H1 (cell line): Measurements from ENCODE around the gene HLA-DOB. TPM values are rescaled to one million over a fixed set of nuclear protein-coding genes. Genes with fewer than 3 reads are reported as not detected.

Experiments used
- CTCF ChIA-PET: fragments of 300-600 bp; sonication (Branson Sonifier 250); formaldehyde crosslinking; loops from one replicate; lab custom pipeline; 2021; ENCODE audit not compliant: partially characterized antibody; lab: Charles Lee
- POLR2A ChIA-PET: fragments of 300-600 bp; sonication (Branson Sonifier 250); formaldehyde crosslinking; loops from one replicate; lab custom pipeline; 2021; ENCODE audit warnings: inconsistent platforms; ENCODE audit not compliant: partially characterized antibody; lab: Charles Lee
- DNase-seq, 2 experiments: peaks; one replicate each; pipeline versions ENCODE4 v3.0.0 to v3.0.0-alpha.2; 2010 to 2022; ENCODE audit warnings: low spot score in 2 of 2, low read depth in 1 of 2, mixed read lengths in 1 of 2
- FAIRE-seq: peaks from 2 replicates; lab custom pipeline; 2011; peaks lifted over from hg19 to GRCh38; lab: Jason Lieb, UNC
- H2AFZ ChIP-seq: 2 replicates; pipeline ENCODE4 v1.8.1; 2012; ENCODE audit warnings: low read length, inconsistent platforms
- H2AK5ac ChIP-seq: 2 replicates; pipeline ENCODE4 v1.6.1; 2013; ENCODE audit warnings: low read depth, low read length
- H2BK120ac ChIP-seq: replicated peaks from 2 replicates; pipeline ENCODE3; 2013; ENCODE audit warnings: low read depth, low read length, inconsistent platforms
- H2BK12ac ChIP-seq: 2 replicates; pipeline ENCODE4 v1.6.1; 2013; ENCODE audit warnings: low read depth, low read length
- H2BK15ac ChIP-seq: 2 replicates; pipeline ENCODE4 v1.6.1; 2013; ENCODE audit warnings: low read length
- H2BK20ac ChIP-seq: 2 replicates; pipeline ENCODE4 v1.6.1; 2013; ENCODE audit warnings: low read length
- H2BK5ac ChIP-seq: 2 replicates; pipeline ENCODE4 v1.6.1; 2013; ENCODE audit warnings: low read depth, low read length
- H3K14ac ChIP-seq: 2 replicates; pipeline ENCODE4 v1.6.1; 2013; ENCODE audit warnings: inconsistent platforms; ENCODE audit not compliant: insufficient read length
- H3K18ac ChIP-seq: 2 replicates; pipeline ENCODE4 v1.6.1; 2013; ENCODE audit warnings: low read length; ENCODE audit errors: extremely low read depth
- H3K23ac ChIP-seq: 2 replicates; pipeline ENCODE4 v1.6.1; 2013; ENCODE audit warnings: inconsistent platforms; ENCODE audit not compliant: insufficient read length
- H3K23me2 ChIP-seq: 2 replicates; pipeline ENCODE4 v1.6.1; 2013; ENCODE audit warnings: low read depth, low read length
- H3K27ac ChIP-seq: 2 replicates; pipeline ENCODE4 v1.6.1; 2011; ENCODE audit warnings: low read depth, low read length, inconsistent platforms
- H3K27me3 ChIP-seq, 4 experiments: replicated peaks in 1 of 4; 1 replicate in 1 of 4; 2 replicates in 3 of 4; pipeline versions ENCODE4 v1.6.1 to v1.8.1; 2011 to 2013; ENCODE audit warnings: low read length in 3 of 4, mild to moderate bottlenecking in 3 of 4, inconsistent platforms in 2 of 4, mixed read lengths in 2 of 4, moderate library complexity in 1 of 4; ENCODE audit not compliant: control insufficient read depth in 3 of 4, insufficient read depth in 3 of 4; ENCODE audit errors: extremely low read depth in 1 of 4
- H3K36me3 ChIP-seq, 4 experiments: 2 replicates each; pipeline versions ENCODE4 v1.6.1 to v1.8.1; 2011 to 2013; ENCODE audit warnings: mild to moderate bottlenecking in 4 of 4, low read length in 3 of 4, moderate library complexity in 2 of 4, control low read depth in 1 of 4, inconsistent platforms in 1 of 4; ENCODE audit not compliant: insufficient read depth in 4 of 4, control insufficient read depth in 2 of 4
- H3K4ac ChIP-seq: replicated peaks from 2 replicates; pipeline ENCODE3; 2013; ENCODE audit warnings: low read length, low read depth, mixed read lengths, inconsistent platforms; ENCODE audit not compliant: insufficient read length
- H3K4me1 ChIP-seq, 4 experiments: replicated peaks in 1 of 4; 1 replicate in 1 of 4; 2 replicates in 3 of 4; pipeline versions ENCODE4 v1.6.1 to v1.8.1; 2011 to 2013; ENCODE audit warnings: low read length in 3 of 4, inconsistent platforms in 2 of 4, mixed read lengths in 1 of 4; ENCODE audit not compliant: insufficient read depth in 4 of 4, control insufficient read depth in 3 of 4
- H3K4me2 ChIP-seq, 2 experiments: 2 replicates each; pipeline versions ENCODE4 v1.6.1 to v1.8.1; 2011 to 2013; ENCODE audit warnings: low read depth in 2 of 2, low read length in 2 of 2, control low read depth in 1 of 2, inconsistent platforms in 1 of 2, mild to moderate bottlenecking in 1 of 2; ENCODE audit not compliant: insufficient read depth in 1 of 2
- H3K4me3 ChIP-seq, 4 experiments: fragments of 200-600, 300-600 bp in 1 of 4; sonication (generic), shearing (Covaris generic), sonication (Bioruptor Twin) in 1 of 4; 2 replicates each; pipeline versions ENCODE4 v1.5.1 to v1.8.1; 2011 to 2016; ENCODE audit warnings: low read length in 4 of 4, low read depth in 3 of 4, control low read depth in 2 of 4, inconsistent platforms in 2 of 4, mild to moderate bottlenecking in 2 of 4, mixed read lengths in 1 of 4, moderate library complexity in 1 of 4; ENCODE audit not compliant: insufficient read depth in 2 of 4; ENCODE audit errors: extremely low read depth in 1 of 4
- H3K56ac ChIP-seq: replicated peaks from 2 replicates; pipeline ENCODE3; 2013; ENCODE audit warnings: low read depth, mild to moderate bottlenecking, mixed read lengths, low read length, inconsistent platforms; ENCODE audit not compliant: insufficient read length
- H3K79me1 ChIP-seq: 2 replicates; pipeline ENCODE4 v1.6.1; 2013; ENCODE audit warnings: low read depth, low read length, control low read depth
- H3K79me2 ChIP-seq, 2 experiments: 2 replicates each; pipeline versions ENCODE4 v1.6.1 to v1.8.1; 2012 to 2013; ENCODE audit warnings: low read length in 2 of 2, mild to moderate bottlenecking in 2 of 2, inconsistent platforms in 1 of 2; ENCODE audit not compliant: insufficient read depth in 2 of 2, control insufficient read depth in 1 of 2
- H3K9ac ChIP-seq, 4 experiments: replicated peaks in 1 of 4; 1 replicate in 1 of 4; 2 replicates in 3 of 4; pipeline versions ENCODE4 v1.6.1 to v1.8.1; 2011 to 2013; ENCODE audit warnings: low read depth in 3 of 4, low read length in 3 of 4, control low read depth in 2 of 4, mild to moderate bottlenecking in 2 of 4, moderate library complexity in 2 of 4, inconsistent platforms in 1 of 4; ENCODE audit errors: extremely low read depth in 1 of 4
- H3K9me3 ChIP-seq, 2 experiments: 2 replicates each; pipeline versions ENCODE4 v1.6.1 to v1.8.1; 2012 to 2013; ENCODE audit warnings: mild to moderate bottlenecking in 2 of 2, moderate library complexity in 2 of 2, control low read depth in 1 of 2, inconsistent platforms in 1 of 2, low read depth in 1 of 2, low read length in 1 of 2, mixed read lengths in 1 of 2; ENCODE audit not compliant: insufficient read depth in 2 of 2
- H4K20me1 ChIP-seq, 2 experiments: replicated peaks in 1 of 2; 2 replicates each; pipeline versions ENCODE3 to v1.8.1; 2011 to 2013; ENCODE audit warnings: inconsistent platforms in 2 of 2, low read length in 2 of 2, mild to moderate bottlenecking in 1 of 2; ENCODE audit not compliant: insufficient read depth in 2 of 2, control insufficient read depth in 1 of 2
- H4K5ac ChIP-seq: 2 replicates; pipeline ENCODE4 v1.6.1; 2013; ENCODE audit warnings: low read length, low read depth, mixed read lengths, inconsistent platforms; ENCODE audit not compliant: insufficient read length
- H4K8ac ChIP-seq: 2 replicates; pipeline ENCODE4 v1.8.0; 2013; ENCODE audit warnings: mild to moderate bottlenecking, moderate library complexity, low read length, inconsistent platforms; ENCODE audit not compliant: insufficient read depth; ENCODE audit errors: extremely low read depth
- H4K91ac ChIP-seq: replicated peaks from 2 replicates; pipeline ENCODE3; 2013; ENCODE audit warnings: low read length, mixed read lengths, inconsistent platforms; ENCODE audit not compliant: insufficient read length
- BRCA1 ChIP-seq: IDR thresholded peaks from 2 replicates; pipeline ENCODE4 v1.6.1; 2012; ENCODE audit warnings: low read depth, low read length, improper control_type of control experiment
- CHD1 ChIP-seq: IDR thresholded peaks from 2 replicates; pipeline ENCODE4 v1.6.1; 2012; ENCODE audit warnings: low read depth, low read length, improper control_type of control experiment
- CREB1 ChIP-seq: IDR thresholded peaks from 2 replicates; pipeline ENCODE4 v1.6.1; 2012; ENCODE audit warnings: inconsistent platforms
- EP300 ChIP-seq, 2 experiments: IDR thresholded peaks; 1 replicate in 1 of 2; 2 replicates in 1 of 2; pipeline ENCODE4 v1.6.1; 2011 to 2012; ENCODE audit warnings: low read depth in 2 of 2, low read length in 2 of 2, mild to moderate bottlenecking in 2 of 2, borderline replicate concordance in 1 of 2, inconsistent platforms in 1 of 2, moderate library complexity in 1 of 2
- JUND ChIP-seq: IDR thresholded peaks from 2 replicates; pipeline ENCODE4 v1.6.1; 2011; ENCODE audit warnings: mild to moderate bottlenecking, improper control_type of control experiment, low read length
- KDM5A ChIP-seq: fragments of 200-600 bp; IDR thresholded peaks from 2 replicates; pipeline ENCODE4 v1.7.1; 2012; ENCODE audit warnings: mild to moderate bottlenecking, low read length, inconsistent platforms, mixed read lengths
- RAD21 ChIP-seq, 2 experiments: IDR thresholded peaks in 1 of 2; conservative IDR thresholded peaks in 1 of 2; 2 replicates each; pipeline ENCODE4 v1.6.1; 2011; ENCODE audit warnings: low read depth in 2 of 2, low read length in 2 of 2, improper control_type of control experiment in 1 of 2, inconsistent platforms in 1 of 2, mild to moderate bottlenecking in 1 of 2, moderate library complexity in 1 of 2
- RBBP5 ChIP-seq: IDR thresholded peaks from 2 replicates; pipeline ENCODE4 v1.7.1; 2012; ENCODE audit warnings: low read depth, mild to moderate bottlenecking, inconsistent platforms, low read length, moderate library complexity, borderline replicate concordance
- SUZ12 ChIP-seq: fragments of 200-600 bp; sonication (generic); IDR thresholded peaks from 2 replicates; pipeline ENCODE4 v1.6.1; 2012; ENCODE audit warnings: mild to moderate bottlenecking, inconsistent platforms, low read length, moderate library complexity, mixed read lengths
- YY1 ChIP-seq: IDR thresholded peaks from 2 replicates; pipeline ENCODE4 v1.6.1; 2011; ENCODE audit warnings: low read depth, mild to moderate bottlenecking, low read length
- WGBS, 2 experiments: shearing (Covaris generic) in 1 of 2; methylation state at CpG; one replicate each; pipeline versions ENCODE4 v1.1.6 to v1.1.7; 2013 to 2015; ENCODE audit warnings: low lambda C conversion rate in 2 of 2, mixed read lengths in 2 of 2, inconsistent platforms in 1 of 2, low coverage in 1 of 2, missing lambda C conversion rate in 1 of 2; ENCODE audit not compliant: insufficient replicate concordance in 2 of 2, insufficient coverage in 1 of 2, insufficient read length in 1 of 2; ENCODE audit errors: extremely low coverage in 1 of 2, missing lambda C conversion rate in 1 of 2; 5-methylcytosine and 5-hydroxymethylcytosine counted together
- polyA plus RNA-seq, 7 experiments: library from polyadenylated mRNA; depleted of rRNA in 3 of 7; stranded (reverse) in 5 of 7; unstranded in 2 of 7; fragments of >200 nt in 5 of 7; fragments of 200-250 nt in 2 of 7; gene quantifications; 1 replicate in 5 of 7; 2 replicates in 1 of 7; 4 replicates in 1 of 7; pipeline versions ENCODE4 v1.2.1 to v1.2.3, GENCODE V29; 2011 to 2013; ENCODE audit warnings: missing spikeins in 2 of 7, mixed read lengths in 2 of 7
- total RNA-seq: library from RNA; stranded (reverse); fragmentation: NEBNext Ultra II Directional; extraction: Animal tissue kit (Norgen Biotek cat#: 25700); gene quantifications from 2 replicates; pipeline ENCODE4 v1.2.1, GENCODE V29; 2021
- TF ChIP-seq, protein P1 (sequence below): IDR thresholded peaks from 2 replicates; pipeline ENCODE4 v1.6.1; 2012; ENCODE audit warnings: inconsistent platforms
- TF ChIP-seq, protein P2 (sequence below): IDR thresholded peaks from 2 replicates; pipeline ENCODE4 v1.6.1; 2012; ENCODE audit warnings: low read length, inconsistent platforms

Gene HLA-DOB
- total and polyA plus RNA-seq, 2 of the 8 experiments (the other 6 are each of a cell fraction or from before 2014, with no cell fraction given), result 0.35 TPM; not detected in 1

DNA sequence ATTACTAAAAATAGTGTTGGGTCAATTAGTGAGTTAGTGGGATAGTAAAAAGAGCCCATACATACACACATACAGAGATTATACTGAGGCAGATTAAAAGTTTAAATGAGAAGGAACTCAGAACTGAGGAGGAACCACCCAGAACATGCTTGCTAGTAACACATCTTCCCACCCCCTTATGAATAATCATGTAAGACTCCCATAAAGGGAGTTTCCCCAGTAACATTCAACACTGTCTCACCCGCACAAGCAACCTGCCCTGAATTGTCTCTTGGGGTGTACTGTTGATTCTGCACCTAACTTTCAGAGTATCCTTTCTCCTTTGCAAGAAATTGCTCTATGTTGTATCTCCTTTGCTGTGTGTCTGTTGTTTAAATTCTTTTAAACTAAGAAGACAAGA is 42.4 kb downstream of the HLA-DOB start:
- Histone ChIP-seq H3K14ac (no peak overlapping the region), H3K27ac (no peak overlapping the region), H3K23ac (no peak overlapping the region), H2BK5ac (no peak overlapping the region), H2BK12ac (no peak overlapping the region), H3K23me2 (no peaks in the 10 kb centered on the region), H3K9ac (no peak overlapping the region), H3K4me2 (no peak overlapping the region), H3K4me3 (no peak overlapping the region), H2BK15ac (no peak overlapping the region), H3K79me2 (no peaks in the 10 kb centered on the region), H3K4me1 (no peaks in the 10 kb centered on the region), H2AK5ac (no peak overlapping the region), H3K56ac (no peak overlapping the region), H3K79me1 (no peaks in the 10 kb centered on the region), H3K4ac (no peak overlapping the region), H4K8ac (no peak overlapping the region), H2AFZ (no peak overlapping the region), H2BK20ac (no peak overlapping the region), H3K36me3 (no peaks in the 10 kb centered on the region), H2BK120ac (no peak overlapping the region), H3K27me3 (no peaks in the 10 kb centered on the region), H3K9me3 (no peaks in the 10 kb centered on the region), H3K18ac (no peak overlapping the region), H4K91ac (no peak overlapping the region), H4K5ac (no peak overlapping the region), H4K20me1 (no peaks in the 10 kb centered on the region)
- ChIA-PET POLR2A (no interaction called here), CTCF (interaction anchor here (0.6 kb wide), 1 partner anchor 528 kb away, joined by 3 read pairs; no protein-coding TSS in a partner anchor)
- DNase-seq, result no peak
- WGBS, 2 experiments, result 71% methylated on average over 1 of the region's 1 CpG; no CpG with 5 or more reads in 1 of the 2 experiments
- FAIRE-seq, result no peak
- TF ChIP-seq RBBP5 (no peak), YY1 (no peak), CHD1 (no peak), CREB1 (no peak), RAD21 (IDR thresholded peaks at IDR 0.05 in 1 of 2, conservative IDR thresholded peaks at IDR 0.05 in 1 of 2; ENCODE audit: low read depth in 2 of 2, low read length in 2 of 2) (no peak), BRCA1 (no peak), KDM5A (no peak), JUND (no peak), EP300 (IDR thresholded peaks at IDR 0.05; ENCODE audit: borderline replicate concordance in 1 of 2, low read depth in 2 of 2, low read length in 2 of 2) (no peak), SUZ12 (no peak)
- TF ChIP-seq, protein P1, sequence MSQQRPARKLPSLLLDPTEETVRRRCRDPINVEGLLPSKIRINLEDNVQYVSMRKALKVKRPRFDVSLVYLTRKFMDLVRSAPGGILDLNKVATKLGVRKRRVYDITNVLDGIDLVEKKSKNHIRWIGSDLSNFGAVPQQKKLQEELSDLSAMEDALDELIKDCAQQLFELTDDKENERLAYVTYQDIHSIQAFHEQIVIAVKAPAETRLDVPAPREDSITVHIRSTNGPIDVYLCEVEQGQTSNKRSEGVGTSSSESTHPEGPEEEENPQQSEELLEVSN, result no peak
- TF ChIP-seq, protein P2, sequence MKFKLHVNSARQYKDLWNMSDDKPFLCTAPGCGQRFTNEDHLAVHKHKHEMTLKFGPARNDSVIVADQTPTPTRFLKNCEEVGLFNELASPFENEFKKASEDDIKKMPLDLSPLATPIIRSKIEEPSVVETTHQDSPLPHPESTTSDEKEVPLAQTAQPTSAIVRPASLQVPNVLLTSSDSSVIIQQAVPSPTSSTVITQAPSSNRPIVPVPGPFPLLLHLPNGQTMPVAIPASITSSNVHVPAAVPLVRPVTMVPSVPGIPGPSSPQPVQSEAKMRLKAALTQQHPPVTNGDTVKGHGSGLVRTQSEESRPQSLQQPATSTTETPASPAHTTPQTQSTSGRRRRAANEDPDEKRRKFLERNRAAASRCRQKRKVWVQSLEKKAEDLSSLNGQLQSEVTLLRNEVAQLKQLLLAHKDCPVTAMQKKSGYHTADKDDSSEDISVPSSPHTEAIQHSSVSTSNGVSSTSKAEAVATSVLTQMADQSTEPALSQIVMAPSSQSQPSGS, result no peak
